ENCODE data around the gene NHLH1.

GRCh38 chr1:160371756-160372155, 4.9 kb downstream of the NHLH1 start:
- TF ChIP-seq CTCF (IDR thresholded peaks at IDR 0.05) (no peak), POLR2A (IDR thresholded peaks at IDR 0.05) (no peak)

All from testis (tissue), 2 donors.